Upper lobe of left lung (tissue), 4 donors: ENCODE results near the gene WSCD2.

ENCODE experiments used
- CTCF ChIP-seq, 6 experiments: fragments of 450-650 bp in 4 of 6; fragments of 200-600 bp in 2 of 6; sonication (generic) in 2 of 6; IDR thresholded peaks; one replicate each; pipeline ENCODE4 v1.5.1; 2016 to 2019; ENCODE audit warnings: antibody characterized with exemption in 6 of 6
- POLR2A ChIP-seq, 4 donors: fragments of 450-650 bp; IDR thresholded peaks; one replicate each; pipeline ENCODE4 v1.5.1; 2016 to 2017; ENCODE audit warnings: antibody characterized with exemption in 4 of 4, mild to moderate bottlenecking in 2 of 4

GRCh38 chr12:108170164-108170563 is 41.1 kb downstream of the WSCD2 start:
- TF ChIP-seq CTCF (IDR thresholded peaks at IDR 0.05), result no peak
- no peak for TF ChIP-seq POLR2A (IDR thresholded peaks at IDR 0.05)
